Mesendoderm (in vitro differentiated cells): ENCODE data around the gene ARHGAP26.

ENCODE experiments used
- DNase-seq: peaks from one replicate; pipeline ENCODE4 v3.0.0; 2013
- H2AK5ac ChIP-seq: 2 replicates; pipeline ENCODE4 v1.6.1; 2013; ENCODE audit warnings: low read length, inconsistent platforms
- H2BK120ac ChIP-seq: 2 replicates; pipeline ENCODE4 v1.6.1; 2013; ENCODE audit warnings: low read depth, mild to moderate bottlenecking, low read length, moderate library complexity, mixed read lengths
- H2BK15ac ChIP-seq: replicated peaks from 2 replicates; pipeline ENCODE4 v1.6.1; 2013; ENCODE audit warnings: low read depth, mild to moderate bottlenecking, moderate library complexity
- H2BK5ac ChIP-seq: 2 replicates; pipeline ENCODE4 v1.6.1; 2013; ENCODE audit warnings: low read length, inconsistent platforms
- H3K18ac ChIP-seq: 2 replicates; pipeline ENCODE4 v1.6.1; 2013; ENCODE audit warnings: mild to moderate bottlenecking, low read length, mixed read lengths
- H3K23ac ChIP-seq: one replicate; pipeline ENCODE4 v1.6.1; 2013; ENCODE audit warnings: low read length
- H3K27ac ChIP-seq: 2 replicates; pipeline ENCODE4 v1.5.1; 2013; ENCODE audit warnings: low read depth, mild to moderate bottlenecking, inconsistent platforms, low read length, moderate library complexity
- H3K27me3 ChIP-seq: 2 replicates; pipeline ENCODE4 v1.6.1; 2013; ENCODE audit warnings: low read length, control low read depth, mild to moderate bottlenecking, inconsistent platforms; ENCODE audit not compliant: insufficient read depth, poor library complexity
- H3K36me3 ChIP-seq: 2 replicates; pipeline ENCODE4 v1.6.1; 2013; ENCODE audit warnings: low read length, inconsistent platforms; ENCODE audit not compliant: control insufficient read depth, insufficient read depth
- H3K4ac ChIP-seq: one replicate; pipeline ENCODE4 v1.6.1; 2013; ENCODE audit warnings: low read depth, mild to moderate bottlenecking, low read length, moderate library complexity
- H3K4me1 ChIP-seq: 2 replicates; pipeline ENCODE4 v1.6.1; 2013; ENCODE audit warnings: low read depth, low read length, inconsistent platforms; ENCODE audit not compliant: control insufficient read depth
- H3K4me2 ChIP-seq: 2 replicates; pipeline ENCODE4 v1.6.1; 2013; ENCODE audit warnings: low read length
- H3K4me3 ChIP-seq: 2 replicates; pipeline ENCODE4 v1.5.1; 2013; ENCODE audit warnings: mild to moderate bottlenecking, low read length
- H3K56ac ChIP-seq: one replicate; pipeline ENCODE4 v1.6.1; 2013; ENCODE audit warnings: low read length
- H3K79me1 ChIP-seq: 2 replicates; pipeline ENCODE4 v1.6.1; 2013; ENCODE audit warnings: low read length, inconsistent platforms
- H3K79me2 ChIP-seq: 2 replicates; pipeline ENCODE4 v1.6.1; 2013; ENCODE audit warnings: mild to moderate bottlenecking, low read length; ENCODE audit not compliant: control insufficient read depth, insufficient read depth
- H3K9ac ChIP-seq: 2 replicates; pipeline ENCODE4 v1.6.1; 2013; ENCODE audit warnings: low read length, inconsistent platforms
- H4K5ac ChIP-seq: one replicate; pipeline ENCODE4 v1.6.1; 2013; ENCODE audit warnings: low read length
- H4K8ac ChIP-seq: one replicate; pipeline ENCODE4 v1.6.1; 2013; ENCODE audit warnings: low read depth, mild to moderate bottlenecking, control low read depth, low read length, moderate library complexity
- WGBS: extraction: QIAGEN DNeasy Blood & Tissue Kit; methylation state at CpG from one replicate; pipeline ENCODE4 v1.1.7; 2013; ENCODE audit warnings: low lambda C conversion rate, missing lambda C conversion rate; ENCODE audit not compliant: insufficient coverage; ENCODE audit errors: extremely low coverage; 5-methylcytosine and 5-hydroxymethylcytosine counted together

ARHGAP26 gene

GRCh38 chr5:143105216-143105905, 335.2 kb downstream of the ARHGAP26 start:
- Histone ChIP-seq H2BK15ac (no peak overlapping the region), H3K79me2 (no peaks in the 10 kb centered on the region), H3K23ac (no peak overlapping the region), H3K79me1 (no peaks in the 10 kb centered on the region), H4K5ac (no peak overlapping the region), H2BK120ac (no peak overlapping the region), H3K27ac (no peak overlapping the region), H2AK5ac (no peak overlapping the region), H3K18ac (no peak overlapping the region), H3K36me3 (no peaks in the 10 kb centered on the region), H3K4me3 (no peak overlapping the region), H3K27me3 (no peaks in the 10 kb centered on the region), H3K56ac (no peak overlapping the region), H3K4ac (no peak overlapping the region), H3K4me2 (no peak overlapping the region), H3K4me1 (no peaks in the 10 kb centered on the region), H2BK5ac (no peak overlapping the region), H4K8ac (no peak overlapping the region), H3K9ac (no peak overlapping the region)
- no peak for DNase-seq
- WGBS, result no CpG with 5 or more reads among the region's 16 CpGs

GRCh38 chr5:143106174-143106573, 336.0 kb downstream of the ARHGAP26 start:
- Histone ChIP-seq H2BK15ac (no peak overlapping the region), H3K4me2 (no peak overlapping the region), H4K5ac (no peak overlapping the region), H2BK120ac (no peak overlapping the region), H3K27me3 (no peaks in the 10 kb centered on the region), H3K36me3 (no peaks in the 10 kb centered on the region), H3K23ac (no peak overlapping the region), H3K56ac (no peak overlapping the region), H3K79me1 (no peaks in the 10 kb centered on the region), H3K27ac (no peak overlapping the region), H3K18ac (no peak overlapping the region), H3K4me3 (no peak overlapping the region), H3K4me1 (no peaks in the 10 kb centered on the region), H2AK5ac (no peak overlapping the region), H3K79me2 (no peaks in the 10 kb centered on the region), H3K9ac (no peak overlapping the region), H4K8ac (no peak overlapping the region), H3K4ac (no peak overlapping the region), H2BK5ac (no peak overlapping the region)
- peak; percentile 62 for DNase-seq
- no CpG with 5 or more reads among the region's 6 CpGs for WGBS

GRCh38 chr5:143108498-143109128, 338.4 kb downstream of the ARHGAP26 start:
- no peak overlapping the region for H3K27ac ChIP-seq
- H3K23ac ChIP-seq, result no peak overlapping the region
- no peak for DNase-seq
- H3K27me3 ChIP-seq, result no peaks in the 10 kb centered on the region
- H3K36me3 ChIP-seq, result no peaks in the 10 kb centered on the region
- no peak overlapping the region for H3K4ac ChIP-seq
- H2BK5ac ChIP-seq, result no peak overlapping the region
- no peak overlapping the region for H4K8ac ChIP-seq
- H3K4me2 ChIP-seq, result no peak overlapping the region
- no peaks in the 10 kb centered on the region for H3K79me1 ChIP-seq
- no CpG with 5 or more reads among the region's 3 CpGs for WGBS
- no peak overlapping the region for H3K9ac ChIP-seq
- no peak overlapping the region for H3K56ac ChIP-seq
- H2BK120ac ChIP-seq, result no peak overlapping the region
- no peak overlapping the region for H3K4me3 ChIP-seq
- no peaks in the 10 kb centered on the region for H3K79me2 ChIP-seq
- H2BK15ac ChIP-seq, result no peak overlapping the region
- no peaks in the 10 kb centered on the region for H3K4me1 ChIP-seq
- H4K5ac ChIP-seq, result no peak overlapping the region
- no peak overlapping the region for H2AK5ac ChIP-seq
- H3K18ac ChIP-seq, result no peak overlapping the region

- H3K27ac ChIP-seq, result no peak overlapping the region
- H4K8ac ChIP-seq, result no peak overlapping the region
- no CpG with 5 or more reads among the region's 1 CpG for WGBS
- no peaks in the 10 kb centered on the region for H3K79me2 ChIP-seq
- H3K4me1 ChIP-seq, result no peaks in the 10 kb centered on the region
- no peak overlapping the region for H3K18ac ChIP-seq
- H2AK5ac ChIP-seq, result no peak overlapping the region
- H2BK15ac ChIP-seq, result no peak overlapping the region
- peak; percentile 41 for DNase-seq
- H3K9ac ChIP-seq, result no peak overlapping the region
- H3K4ac ChIP-seq, result no peak overlapping the region
- H3K4me2 ChIP-seq, result no peak overlapping the region
- H3K27me3 ChIP-seq, result no peaks in the 10 kb centered on the region
- no peak overlapping the region for H3K4me3 ChIP-seq
- no peak overlapping the region for H2BK5ac ChIP-seq
- H3K79me1 ChIP-seq, result no peaks in the 10 kb centered on the region
- no peaks in the 10 kb centered on the region for H3K36me3 ChIP-seq
- H4K5ac ChIP-seq, result no peak overlapping the region
- H3K56ac ChIP-seq, result no peak overlapping the region
- no peak overlapping the region for H2BK120ac ChIP-seq
- no peak overlapping the region for H3K23ac ChIP-seq
Observed at GRCh38 chr5:143110591-143110990, 340.4 kb downstream of the ARHGAP26 start.

GRCh38 chr5:143111799-143112198, 341.6 kb downstream of the ARHGAP26 start:
- H3K18ac ChIP-seq, result no peak overlapping the region
- H3K4me2 ChIP-seq, result no peak overlapping the region
- H2BK120ac ChIP-seq, result no peak overlapping the region
- H4K5ac ChIP-seq, result no peak overlapping the region
- H2BK5ac ChIP-seq, result no peak overlapping the region
- H3K27me3 ChIP-seq, result no peaks in the 10 kb centered on the region
- no peak overlapping the region for H4K8ac ChIP-seq
- no peak overlapping the region for H3K4me3 ChIP-seq
- peak overlapping the region; percentile 77 for H2AK5ac ChIP-seq
- H3K79me2 ChIP-seq, result no peaks in the 10 kb centered on the region
- no CpG with 5 or more reads among the region's 5 CpGs for WGBS
- H3K9ac ChIP-seq, result no peak overlapping the region
- DNase-seq, result no peak
- no peak overlapping the region for H3K23ac ChIP-seq
- H3K4ac ChIP-seq, result no peak overlapping the region
- H3K56ac ChIP-seq, result no peak overlapping the region
- H3K4me1 ChIP-seq, result no peaks in the 10 kb centered on the region
- H3K27ac ChIP-seq, result no peak overlapping the region
- no peaks in the 10 kb centered on the region for H3K79me1 ChIP-seq
- H2BK15ac ChIP-seq, result no peak overlapping the region
- H3K36me3 ChIP-seq, result no peaks in the 10 kb centered on the region

- Histone ChIP-seq H3K27me3 (no peaks in the 10 kb centered on the region), H3K4me2 (no peak overlapping the region), H2AK5ac (no peak overlapping the region), H3K79me1 (no peaks in the 10 kb centered on the region), H3K36me3 (no peaks in the 10 kb centered on the region), H3K4me3 (no peak overlapping the region), H4K8ac (no peak overlapping the region), H3K23ac (no peak overlapping the region), H2BK15ac (no peak overlapping the region), H3K9ac (no peak overlapping the region), H3K27ac (no peak overlapping the region), H3K4ac (no peak overlapping the region), H3K4me1 (no peaks in the 10 kb centered on the region), H3K56ac (no peak overlapping the region), H2BK5ac (no peak overlapping the region), H2BK120ac (no peak overlapping the region), H4K5ac (no peak overlapping the region), H3K79me2 (no peaks in the 10 kb centered on the region), H3K18ac (no peak overlapping the region)
- no peak for DNase-seq
- no CpG with 5 or more reads among the region's 3 CpGs for WGBS
Observed at GRCh38 chr5:143113461-143113860, 343.3 kb downstream of the ARHGAP26 start.
